C4-2B (cell line): ENCODE measurements around the gene CLIP1.

Experiments used
- H3K27ac ChIP-seq: fragments of 450-650 bp; 2 replicates; pipeline ENCODE4 v1.5.1; 2017
- CTCF ChIP-seq: fragments of 450-650 bp; conservative IDR thresholded peaks from 2 replicates; pipeline ENCODE4 v1.5.1; 2017; ENCODE audit warnings: mild to moderate bottlenecking
- ZFX ChIP-seq: fragments of 450-650 bp; IDR thresholded peaks from 2 replicates; pipeline ENCODE4 v1.6.1; 2017

The CLIP1 gene

GRCh38 chr12:122232691-122233090 lies 189.8 kb downstream of the CLIP1 start:
- TF ChIP-seq CTCF (no peak), ZFX (no peak)

GRCh38 chr12:122230798-122231197 lies 191.7 kb downstream of the CLIP1 start:
- no peak overlapping the region for H3K27ac ChIP-seq
- TF ChIP-seq CTCF (no peak), ZFX (no peak)

More at GRCh38 chr12:122232691-122233090, 189.8 kb downstream of the CLIP1 start:
- H3K27ac ChIP-seq: no peak overlapping the region

GRCh38 chr12:122228092-122228491 lies 194.4 kb downstream of the CLIP1 start:
- TF ChIP-seq CTCF: no peak
- no peak for TF ChIP-seq ZFX
- H3K27ac ChIP-seq: no peak overlapping the region

DNA sequence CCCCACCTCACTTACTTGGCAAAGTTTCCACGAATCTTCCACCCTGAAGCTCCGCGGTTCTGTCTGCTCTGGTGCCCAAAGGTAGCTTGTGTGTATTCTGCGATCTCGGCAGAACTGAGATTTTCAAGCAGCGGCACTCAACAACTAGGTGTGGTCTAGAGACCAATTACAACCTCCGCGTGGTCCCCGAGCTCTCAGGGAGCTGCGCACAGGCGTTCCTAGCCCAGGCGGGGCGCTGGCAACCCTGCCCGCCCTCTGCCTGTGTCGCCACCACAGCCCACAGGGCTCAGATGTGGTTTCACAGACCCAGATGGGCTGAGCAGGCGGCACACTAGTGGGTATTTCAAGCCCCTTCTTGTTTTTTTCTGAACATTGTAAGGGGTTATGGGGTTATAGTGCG lies 195.1 kb downstream of the CLIP1 start:
- TF ChIP-seq ZFX (no peak), CTCF (no peak)
- H3K27ac ChIP-seq: no peak overlapping the region

DNA sequence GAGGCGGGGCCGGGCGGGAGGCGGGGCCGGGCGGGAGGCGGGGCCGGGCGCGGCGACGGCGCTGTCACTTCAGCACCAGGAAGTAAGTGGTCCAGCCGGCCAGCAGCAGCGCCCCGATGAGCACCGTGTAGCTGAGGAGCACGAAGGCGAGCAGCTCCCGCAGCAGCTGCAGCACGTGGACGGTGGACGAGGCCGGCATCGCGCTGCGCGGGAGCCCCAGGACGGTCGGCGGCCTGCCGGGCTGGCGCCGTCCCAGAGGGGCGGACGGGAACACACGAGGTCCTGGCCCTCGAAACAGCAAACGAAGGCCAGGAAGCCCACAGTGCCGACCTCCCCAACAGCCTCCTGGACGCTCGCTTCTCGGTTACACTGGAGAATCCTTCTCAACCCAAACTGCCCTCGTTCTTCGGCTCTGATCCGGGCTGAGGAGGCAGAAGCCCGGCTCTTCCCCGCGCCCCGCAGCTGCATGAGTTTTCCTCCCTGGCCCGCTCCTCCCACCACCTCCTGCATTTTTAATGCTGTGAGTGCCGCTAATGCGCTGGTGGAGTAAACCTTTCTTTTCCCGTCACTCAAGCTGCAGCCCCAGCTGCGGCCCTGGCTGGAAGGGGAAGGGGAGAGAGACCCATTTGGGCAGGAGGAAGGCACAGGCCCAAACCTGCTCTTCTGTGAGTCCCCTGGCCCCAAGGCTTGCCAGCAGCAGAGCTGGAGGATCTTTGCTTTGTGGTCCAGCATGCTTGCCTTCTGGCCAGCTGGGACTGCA lies 195.9 kb downstream of the CLIP1 start:
- no peak for TF ChIP-seq ZFX
- TF ChIP-seq CTCF: no peak
- peak overlapping the region; percentile 60 for H3K27ac ChIP-seq

- H3K27ac ChIP-seq: peak within 1 kb of the TSS; percentile 76
- no peak for TF ChIP-seq CTCF
- no peak for TF ChIP-seq ZFX
Measured at GRCh38 chr12:122225683-122226365, 196.6 kb downstream of the CLIP1 start, which contains the start of gene DIABLO. DIABLO (minus strand) TSS chr12:122226052; CDS start chr12:122226014, 38 bp downstream.
